HCT116 (cell line): ENCODE measurements around the gene DGKZ.

ENCODE experiments used
- TCF7L2 ChIP-seq: IDR thresholded peaks from 2 replicates; pipeline ENCODE4 v1.7.0; 2011; ENCODE audit warnings: borderline replicate concordance, inconsistent platforms; ENCODE audit not compliant: insufficient read depth, insufficient read length; ENCODE audit errors: extremely low read depth
- TF ChIP-seq, protein P1 (sequence below), 3 experiments: fragments of 200-600 bp in 1 of 3; sonication (generic) in 1 of 3; IDR thresholded peaks in 2 of 3; conservative IDR thresholded peaks in 1 of 3; 2 replicates each; pipeline ENCODE4 v1.5.1; 2012 to 2017; ENCODE audit warnings: low read depth in 2 of 3, low read length in 2 of 3, antibody characterized with exemption in 1 of 3, borderline replicate concordance in 1 of 3, control low read depth in 1 of 3, mild to moderate bottlenecking in 1 of 3, mixed read lengths in 1 of 3, mixed run types in 1 of 3, moderate library complexity in 1 of 3; ENCODE audit not compliant: insufficient read depth in 1 of 3

DNA sequence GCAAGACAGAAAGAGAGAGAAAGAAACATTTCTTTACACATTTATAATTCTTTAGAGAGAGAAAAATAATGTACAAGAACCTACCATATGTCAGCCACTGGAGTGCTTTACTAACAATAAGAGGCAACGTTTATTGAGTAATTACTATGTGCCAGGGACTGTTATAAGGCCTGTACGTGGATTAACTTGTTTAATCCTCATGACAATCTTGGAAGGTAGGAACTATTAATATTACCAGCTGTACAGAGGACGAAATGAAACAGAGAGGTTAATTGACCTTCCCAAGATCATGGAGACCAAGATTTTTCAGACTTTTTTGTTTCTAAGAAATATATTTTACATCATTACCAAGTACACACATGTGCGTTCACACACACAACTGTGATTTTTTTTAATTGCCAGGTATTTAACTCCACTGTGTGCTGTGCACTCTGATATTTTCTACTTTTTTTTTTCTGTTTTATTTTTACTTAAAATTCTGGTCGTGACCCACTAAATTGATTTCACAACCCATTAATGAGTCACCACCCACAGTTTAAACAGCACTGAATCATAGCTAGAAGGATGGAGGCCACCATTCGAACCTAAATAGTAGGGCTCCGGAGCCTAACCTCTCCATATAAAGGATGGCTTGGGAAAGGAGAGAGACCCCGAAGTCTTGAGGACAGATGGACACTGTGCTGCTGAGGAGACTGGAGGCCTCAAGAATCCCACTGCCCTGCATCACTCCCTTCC lies 48.4 kb upstream of the DGKZ start:
- TF ChIP-seq, protein P1, sequence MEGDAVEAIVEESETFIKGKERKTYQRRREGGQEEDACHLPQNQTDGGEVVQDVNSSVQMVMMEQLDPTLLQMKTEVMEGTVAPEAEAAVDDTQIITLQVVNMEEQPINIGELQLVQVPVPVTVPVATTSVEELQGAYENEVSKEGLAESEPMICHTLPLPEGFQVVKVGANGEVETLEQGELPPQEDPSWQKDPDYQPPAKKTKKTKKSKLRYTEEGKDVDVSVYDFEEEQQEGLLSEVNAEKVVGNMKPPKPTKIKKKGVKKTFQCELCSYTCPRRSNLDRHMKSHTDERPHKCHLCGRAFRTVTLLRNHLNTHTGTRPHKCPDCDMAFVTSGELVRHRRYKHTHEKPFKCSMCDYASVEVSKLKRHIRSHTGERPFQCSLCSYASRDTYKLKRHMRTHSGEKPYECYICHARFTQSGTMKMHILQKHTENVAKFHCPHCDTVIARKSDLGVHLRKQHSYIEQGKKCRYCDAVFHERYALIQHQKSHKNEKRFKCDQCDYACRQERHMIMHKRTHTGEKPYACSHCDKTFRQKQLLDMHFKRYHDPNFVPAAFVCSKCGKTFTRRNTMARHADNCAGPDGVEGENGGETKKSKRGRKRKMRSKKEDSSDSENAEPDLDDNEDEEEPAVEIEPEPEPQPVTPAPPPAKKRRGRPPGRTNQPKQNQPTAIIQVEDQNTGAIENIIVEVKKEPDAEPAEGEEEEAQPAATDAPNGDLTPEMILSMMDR (IDR thresholded peaks at IDR 0.05 in 2 of 3, conservative IDR thresholded peaks at IDR 0.05 in 1 of 3; ENCODE audit: borderline replicate concordance in 1 of 3, insufficient read depth in 1 of 3, low read depth in 2 of 3, low read length in 2 of 3) = no peak
- no peak for TF ChIP-seq TCF7L2
